ENCODE results near the gene NCOA7. TPM values are rescaled to one million over a fixed set of nuclear protein-coding genes. Genes with fewer than 3 reads are reported as not detected.
A peak's percentile ranks its signal among the peaks of the same experiment; 100 is the strongest.
"Not testable (repeated sequence)": the region's sequence is repeated elsewhere in the genome, so short reads cannot be mapped to it uniquely, and the experiment has no call there.

Gene NCOA7
- total RNA-seq, 1 experiment from 2014 or later, result 9.4 TPM

DNA sequence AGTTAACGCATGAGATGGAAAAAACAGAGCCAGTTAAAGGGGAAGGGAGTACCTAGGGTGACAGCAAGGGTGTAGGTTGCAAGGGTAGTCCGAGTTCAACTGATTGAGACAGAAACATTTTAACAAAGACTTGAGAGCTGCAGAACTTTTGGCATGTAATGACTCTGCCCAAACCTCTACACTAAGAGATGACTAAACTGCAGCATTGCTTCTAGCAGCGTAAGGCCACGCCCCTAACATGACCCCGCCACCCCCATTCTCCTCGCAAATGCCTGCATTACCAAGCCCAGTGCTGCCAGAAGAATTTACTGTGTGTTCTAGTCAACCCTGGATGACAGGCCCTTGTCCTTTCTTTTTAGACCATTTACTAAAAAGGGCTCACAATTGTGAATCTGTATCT is 159.5 kb downstream of the NCOA7 start:
- Mint-ChIP-seq H3K36me3 (ENCODE audit: insufficient read depth in 1 of 3, low read depth in 3 of 3) (peaks cover 0 to 6% (median 0%) of the 10 kb centered on the region in 3 experiments; a peak in 3 of 7 replicates), H3K4me3 (no peak overlapping the region), H3K27me3 (ENCODE audit: low read depth) (peaks cover 4% of the 10 kb centered on the region), H3K4me1 (peaks cover 2 to 8% of the 10 kb centered on the region in 2 experiments; a peak in 2 of 4 replicates), H3K9me3 (peaks cover 5 to 11% of the 10 kb centered on the region in 2 experiments; a peak in 3 of 5 replicates), H3K27ac (no peak overlapping the region)
- Histone ChIP-seq H3K27ac (ENCODE audit: insufficient read length, low read depth, low read length) (no peak overlapping the region), H3K18ac (ENCODE audit: insufficient read length, low read depth, low read length) (no peak overlapping the region), H3K27me3 (ENCODE audit: insufficient read depth, low read length) (no peaks in the 10 kb centered on the region), H4K91ac (ENCODE audit: insufficient read length, low read depth, low read length) (no peak overlapping the region), H3K4me1 (ENCODE audit: insufficient read depth, low read length) (no peaks in the 10 kb centered on the region), H4K20me1 (ENCODE audit: control insufficient read depth, insufficient read depth, insufficient read length) (no peaks in the 10 kb centered on the region), H2BK20ac (ENCODE audit: low read depth, low read length, poor library complexity, severe bottlenecking) (no peak overlapping the region), H4K8ac (replicated peaks; ENCODE audit: insufficient read length, low read depth, low read length) (no peak overlapping the region), H3K23ac (ENCODE audit: insufficient read length, low read depth, low read length) (no peak overlapping the region), H2BK120ac (ENCODE audit: low read depth, low read length, poor library complexity, severe bottlenecking) (no peak overlapping the region), H3K79me2 (ENCODE audit: insufficient read depth, low read length) (no peaks in the 10 kb centered on the region), H3K56ac (ENCODE audit: insufficient read length, low read depth, low read length) (no peak overlapping the region), H2AK5ac (ENCODE audit: insufficient read length, low read length) (no peak overlapping the region), H2BK15ac (ENCODE audit: low read depth, low read length) (no peak overlapping the region), H4K5ac (ENCODE audit: insufficient read length, low read depth, low read length) (no peak overlapping the region), H2BK12ac (ENCODE audit: insufficient read length, low read depth, low read length) (no peak overlapping the region), H3K79me1 (ENCODE audit: insufficient read depth, low read depth, low read length, poor library complexity, severe bottlenecking) (no peaks in the 10 kb centered on the region), H2AFZ (ENCODE audit: low read length) (no peak overlapping the region), H3K23me2 (ENCODE audit: insufficient read length, low read depth, low read length, poor library complexity, severe bottlenecking) (no peaks in the 10 kb centered on the region), H3T11ph (ENCODE audit: low read length) (no peak overlapping the region), H3K9ac (ENCODE audit: extremely low read depth, insufficient read length, low read length) (no peak overlapping the region), H3K4me2 (ENCODE audit: insufficient read depth, insufficient read length, low read length) (no peak overlapping the region), H2BK5ac (ENCODE audit: insufficient read length, low read length) (no peak overlapping the region), H3K14ac (ENCODE audit: insufficient read depth, low read length) (no peak overlapping the region), H3K9me3 (ENCODE audit: control insufficient read depth, low read depth, low read length) (no peaks in the 10 kb centered on the region), H3K4ac (ENCODE audit: low read depth, low read length) (no peak overlapping the region)
- no CpG with 5 or more reads among the region's 6 CpGs for WGBS (ENCODE audit: extremely low coverage, insufficient read length, low lambda C conversion rate)
- TF ChIP-seq, protein P1, sequence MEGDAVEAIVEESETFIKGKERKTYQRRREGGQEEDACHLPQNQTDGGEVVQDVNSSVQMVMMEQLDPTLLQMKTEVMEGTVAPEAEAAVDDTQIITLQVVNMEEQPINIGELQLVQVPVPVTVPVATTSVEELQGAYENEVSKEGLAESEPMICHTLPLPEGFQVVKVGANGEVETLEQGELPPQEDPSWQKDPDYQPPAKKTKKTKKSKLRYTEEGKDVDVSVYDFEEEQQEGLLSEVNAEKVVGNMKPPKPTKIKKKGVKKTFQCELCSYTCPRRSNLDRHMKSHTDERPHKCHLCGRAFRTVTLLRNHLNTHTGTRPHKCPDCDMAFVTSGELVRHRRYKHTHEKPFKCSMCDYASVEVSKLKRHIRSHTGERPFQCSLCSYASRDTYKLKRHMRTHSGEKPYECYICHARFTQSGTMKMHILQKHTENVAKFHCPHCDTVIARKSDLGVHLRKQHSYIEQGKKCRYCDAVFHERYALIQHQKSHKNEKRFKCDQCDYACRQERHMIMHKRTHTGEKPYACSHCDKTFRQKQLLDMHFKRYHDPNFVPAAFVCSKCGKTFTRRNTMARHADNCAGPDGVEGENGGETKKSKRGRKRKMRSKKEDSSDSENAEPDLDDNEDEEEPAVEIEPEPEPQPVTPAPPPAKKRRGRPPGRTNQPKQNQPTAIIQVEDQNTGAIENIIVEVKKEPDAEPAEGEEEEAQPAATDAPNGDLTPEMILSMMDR (conservative IDR thresholded peaks at IDR 0.05), result no peak
- DNase-seq, result peak; percentile 68

DNA sequence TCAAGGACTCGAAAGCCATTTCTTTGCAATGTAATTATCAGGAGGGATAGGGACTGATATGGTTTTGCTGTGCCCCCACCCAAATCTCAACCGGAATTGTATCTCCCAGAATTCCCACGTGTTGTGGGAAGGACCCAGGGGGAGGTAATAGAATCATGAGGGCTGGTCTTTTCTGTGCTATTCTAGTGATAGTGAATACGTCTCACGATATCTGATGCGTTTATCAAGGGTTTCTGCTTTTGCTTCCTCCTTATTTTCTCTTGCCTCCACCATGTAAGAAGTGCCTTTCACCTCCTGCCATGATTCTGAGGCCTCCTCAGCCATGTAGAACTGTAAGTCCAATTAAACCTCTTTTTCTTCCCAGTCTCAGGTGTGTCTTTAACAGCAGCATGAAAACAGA is 160.0 kb downstream of the NCOA7 start:
- H4K20me1 ChIP-seq (ENCODE audit: control insufficient read depth, insufficient read depth, insufficient read length); H3K9me3 ChIP-seq (ENCODE audit: control insufficient read depth, low read depth, low read length); H3K4me2 ChIP-seq (ENCODE audit: insufficient read depth, insufficient read length, low read length); H3K4me3 Mint-ChIP-seq; H3K4ac ChIP-seq (ENCODE audit: low read depth, low read length); H2BK120ac ChIP-seq (ENCODE audit: low read depth, low read length, poor library complexity, severe bottlenecking); H3K23ac ChIP-seq (ENCODE audit: insufficient read length, low read depth, low read length); H3K4me1 ChIP-seq (ENCODE audit: insufficient read depth, low read length); H3K27me3 ChIP-seq (ENCODE audit: insufficient read depth, low read length); H2BK20ac ChIP-seq (ENCODE audit: low read depth, low read length, poor library complexity, severe bottlenecking); H3K27ac ChIP-seq (ENCODE audit: insufficient read length, low read depth, low read length); H2BK5ac ChIP-seq (ENCODE audit: insufficient read length, low read length); H2BK12ac ChIP-seq (ENCODE audit: insufficient read length, low read depth, low read length); H3K9ac ChIP-seq (ENCODE audit: extremely low read depth, insufficient read length, low read length); H3K79me2 ChIP-seq (ENCODE audit: insufficient read depth, low read length); DNase-seq; H3K56ac ChIP-seq (ENCODE audit: insufficient read length, low read depth, low read length); H4K8ac ChIP-seq (replicated peaks; ENCODE audit: insufficient read length, low read depth, low read length); H3K27me3 Mint-ChIP-seq (ENCODE audit: low read depth); H3K18ac ChIP-seq (ENCODE audit: insufficient read length, low read depth, low read length); H3K14ac ChIP-seq (ENCODE audit: insufficient read depth, low read length); H2BK15ac ChIP-seq (ENCODE audit: low read depth, low read length); H3T11ph ChIP-seq (ENCODE audit: low read length); H3K36me3 Mint-ChIP-seq (ENCODE audit: insufficient read depth in 1 of 3, low read depth in 3 of 3); H3K4me1 Mint-ChIP-seq; H2AFZ ChIP-seq (ENCODE audit: low read length); H3K27ac Mint-ChIP-seq; H4K91ac ChIP-seq (ENCODE audit: insufficient read length, low read depth, low read length); H4K5ac ChIP-seq (ENCODE audit: insufficient read length, low read depth, low read length); H2AK5ac ChIP-seq (ENCODE audit: insufficient read length, low read length); H3K79me1 ChIP-seq (ENCODE audit: insufficient read depth, low read depth, low read length, poor library complexity, severe bottlenecking); H3K23me2 ChIP-seq (ENCODE audit: insufficient read length, low read depth, low read length, poor library complexity, severe bottlenecking): not testable (repeated sequence)
- WGBS (ENCODE audit: extremely low coverage, insufficient read length, low lambda C conversion rate), result no CpG with 5 or more reads among the region's 6 CpGs
- H3K9me3 Mint-ChIP-seq, result peaks cover 5 to 11% of the 10 kb centered on the region in 2 experiments; a peak in 3 of 5 replicates
